Measurements from ENCODE around the gene MAN2B2.

- TF ChIP-seq CTCF (IDR thresholded peaks at IDR 0.05; ENCODE audit: low read depth, low read length) (no peak), EZH2phosphoT487 (IDR thresholded peaks at IDR 0.05; ENCODE audit: low read depth) (no peak)
These were observed 1.5 kb downstream of the MAN2B2 start for GRCh38 chr4:6576512-6576911.
